ENCODE data around the gene SCUBE2. TPM values are rescaled to one million over a fixed set of nuclear protein-coding genes. Genes with fewer than 3 reads are reported as not detected.

Gene SCUBE2
- total RNA-seq, 1 experiment from 2014 or later, result 0.18 TPM

DNA sequence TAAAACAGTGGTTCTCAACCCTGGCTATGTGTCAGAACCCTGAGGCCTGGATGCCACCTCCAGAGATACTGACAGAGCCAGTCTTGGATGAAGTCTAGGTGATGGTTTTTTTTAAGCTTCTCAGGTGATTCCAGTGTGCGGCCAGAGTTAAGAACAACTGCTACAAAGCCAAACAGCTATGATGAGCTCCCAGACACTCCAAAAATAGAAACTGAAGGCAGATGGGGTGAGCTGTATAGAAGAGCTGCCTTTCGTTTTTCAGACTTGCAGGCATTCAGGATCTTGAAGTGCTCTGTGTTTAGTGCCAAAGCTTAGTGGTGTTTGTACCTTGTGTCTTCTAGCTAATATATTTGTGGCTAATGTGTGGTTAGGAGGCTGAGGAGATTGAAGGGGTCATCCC, 14.2 kb downstream of the SCUBE2 start:
- ChIA-PET CTCF (interaction anchor here (1.3 kb wide), 1 partner anchor 61 kb away, joined by 3 read pairs; no protein-coding TSS in a partner anchor), POLR2A (ENCODE audit: unreplicated experiment) (no interaction called here)
- Histone ChIP-seq H3K36me3 (ENCODE audit: low read depth, low read length) (no peaks in the 10 kb centered on the region), H3K4me1 (ENCODE audit: insufficient read depth, low read length) (peaks cover 5% of the 10 kb centered on the region; the same call in 1 of the 2 replicates), H3K27me3 (ENCODE audit: low read length) (peaks cover 4% of the 10 kb centered on the region), H3K9me2 (replicated peaks; ENCODE audit: low read length) (no peaks in the 10 kb centered on the region), H3K4me2 (ENCODE audit: low read length) (no peak overlapping the region), H3K9me3 (ENCODE audit: low read length) (no peaks in the 10 kb centered on the region), H4K20me1 (ENCODE audit: low read length) (no peaks in the 10 kb centered on the region), H3F3A (ENCODE audit: low read length, unreplicated experiment) (no peaks in the 10 kb centered on the region), H2AFZ (ENCODE audit: low read length) (no peak overlapping the region), H3K27ac (ENCODE audit: low read length) (no peak overlapping the region), H3K9ac (ENCODE audit: low read length) (no peak overlapping the region), H3K4me3 (ENCODE audit: low read length) (no peak overlapping the region), H3K79me2 (ENCODE audit: low read length) (no peaks in the 10 kb centered on the region)
- no TSS peak for BruUV-seq (replicated peaks)
- no peak for ATAC-seq
- intact Hi-C loops (cut with micrococcal nuclease), result no loop called here
- no peak for DNase-seq
- TF ChIP-seq EZH2phosphoT487 (IDR thresholded peaks at IDR 0.05; ENCODE audit: borderline replicate concordance, low read length), result no peak
- TF ChIP-seq EZH2 (IDR thresholded peaks at IDR 0.05; ENCODE audit: low read length, unreplicated experiment), result no peak
- no peak for TF ChIP-seq CTCF (conservative IDR thresholded peaks at IDR 0.05; ENCODE audit: low read depth, low read length)

DNA sequence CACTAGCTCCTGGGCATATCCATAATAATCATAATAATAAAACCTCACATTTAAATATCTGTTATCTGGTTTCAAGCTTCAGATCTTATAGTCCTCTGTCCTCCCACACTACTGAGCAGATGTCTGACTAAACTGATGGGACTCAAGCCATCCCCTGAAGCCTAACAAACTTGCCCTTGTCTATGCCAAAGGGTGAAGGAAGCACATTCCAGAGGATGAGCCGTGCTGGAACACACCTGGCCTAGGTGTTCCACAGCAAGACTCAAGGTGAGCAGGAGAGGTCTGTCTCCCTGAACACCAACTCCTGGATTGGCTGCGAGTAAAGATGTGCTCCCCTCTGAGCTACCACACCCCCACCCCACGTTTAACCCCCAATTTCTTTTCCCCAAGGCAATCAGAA, 14.7 kb downstream of the SCUBE2 start:
- Histone ChIP-seq H3K9ac (ENCODE audit: low read length) (no peak overlapping the region), H3K9me3 (ENCODE audit: low read length) (no peaks in the 10 kb centered on the region), H3K4me1 (ENCODE audit: insufficient read depth, low read length) (peaks cover 5% of the 10 kb centered on the region; the same call in 1 of the 2 replicates), H3K27ac (ENCODE audit: low read length) (no peak overlapping the region), H3K4me3 (ENCODE audit: low read length) (no peak overlapping the region), H3F3A (ENCODE audit: low read length, unreplicated experiment) (no peaks in the 10 kb centered on the region), H3K79me2 (ENCODE audit: low read length) (no peaks in the 10 kb centered on the region), H2AFZ (ENCODE audit: low read length) (no peak overlapping the region), H4K20me1 (ENCODE audit: low read length) (no peaks in the 10 kb centered on the region), H3K9me2 (replicated peaks; ENCODE audit: low read length) (no peaks in the 10 kb centered on the region), H3K27me3 (ENCODE audit: low read length) (no peaks in the 10 kb centered on the region), H3K36me3 (ENCODE audit: low read depth, low read length) (no peaks in the 10 kb centered on the region), H3K4me2 (ENCODE audit: low read length) (no peak overlapping the region)
- no TSS peak for BruUV-seq (replicated peaks)
- peak; percentile 59 for DNase-seq
- intact Hi-C loops (cut with micrococcal nuclease), result no loop called here
- TF ChIP-seq EZH2phosphoT487 (IDR thresholded peaks at IDR 0.05; ENCODE audit: borderline replicate concordance, low read length), result no peak
- no peak for TF ChIP-seq CTCF (conservative IDR thresholded peaks at IDR 0.05; ENCODE audit: low read depth, low read length)
- TF ChIP-seq EZH2 (IDR thresholded peaks at IDR 0.05; ENCODE audit: low read length, unreplicated experiment), result no peak
- ChIA-PET POLR2A (ENCODE audit: unreplicated experiment) (no interaction called here), CTCF (interaction anchor here (1.3 kb wide), 1 partner anchor 61 kb away, joined by 3 read pairs; no protein-coding TSS in a partner anchor)
- ATAC-seq, result peak; percentile 60

GRCh38 chr11:9076046-9076445, 15.4 kb downstream of the SCUBE2 start:
- no peak overlapping the region for H3K9ac ChIP-seq (ENCODE audit: low read length)
- ATAC-seq (no peak), DNase-seq (no peak)
- no peaks in the 10 kb centered on the region for H4K20me1 ChIP-seq (ENCODE audit: low read length)
- no peak overlapping the region for H3K4me3 ChIP-seq (ENCODE audit: low read length)
- no peaks in the 10 kb centered on the region for H3K27me3 ChIP-seq (ENCODE audit: low read length)
- H3K9me2 ChIP-seq (replicated peaks; ENCODE audit: low read length), result no peaks in the 10 kb centered on the region
- no TSS peak for BruUV-seq (replicated peaks)
- no peak overlapping the region for H2AFZ ChIP-seq (ENCODE audit: low read length)
- TF ChIP-seq CTCF (conservative IDR thresholded peaks at IDR 0.05; ENCODE audit: low read depth, low read length) (no peak), EZH2 (IDR thresholded peaks at IDR 0.05; ENCODE audit: low read length, unreplicated experiment) (no peak), EZH2phosphoT487 (IDR thresholded peaks at IDR 0.05; ENCODE audit: borderline replicate concordance, low read length) (no peak)
- CTCF ChIA-PET, result interaction anchor here (1.3 kb wide), 1 partner anchor 60 kb away, joined by 3 read pairs; no protein-coding TSS in a partner anchor
- H3K79me2 ChIP-seq (ENCODE audit: low read length), result no peaks in the 10 kb centered on the region
- H3K27ac ChIP-seq (ENCODE audit: low read length), result no peak overlapping the region
- intact Hi-C loops (cut with micrococcal nuclease), result no loop called here
- H3F3A ChIP-seq (ENCODE audit: low read length, unreplicated experiment), result no peaks in the 10 kb centered on the region
- H3K4me2 ChIP-seq (ENCODE audit: low read length), result no peak overlapping the region
- peaks cover 5% of the 10 kb centered on the region; the same call in 1 of the 2 replicates for H3K4me1 ChIP-seq (ENCODE audit: insufficient read depth, low read length)
- no peaks in the 10 kb centered on the region for H3K9me3 ChIP-seq (ENCODE audit: low read length)
- no peaks in the 10 kb centered on the region for H3K36me3 ChIP-seq (ENCODE audit: low read depth, low read length)
- POLR2A ChIA-PET (ENCODE audit: unreplicated experiment), result no interaction called here

All from PC-3 (cell line).